ENCODE data around the gene GALNT18. TPM values are rescaled to one million over a fixed set of nuclear protein-coding genes. Genes with fewer than 3 reads are reported as not detected.

GALNT18 gene
- total and polyA plus RNA-seq, 2 experiments from 2014 or later = 4.3 to 10.8 TPM

DNA sequence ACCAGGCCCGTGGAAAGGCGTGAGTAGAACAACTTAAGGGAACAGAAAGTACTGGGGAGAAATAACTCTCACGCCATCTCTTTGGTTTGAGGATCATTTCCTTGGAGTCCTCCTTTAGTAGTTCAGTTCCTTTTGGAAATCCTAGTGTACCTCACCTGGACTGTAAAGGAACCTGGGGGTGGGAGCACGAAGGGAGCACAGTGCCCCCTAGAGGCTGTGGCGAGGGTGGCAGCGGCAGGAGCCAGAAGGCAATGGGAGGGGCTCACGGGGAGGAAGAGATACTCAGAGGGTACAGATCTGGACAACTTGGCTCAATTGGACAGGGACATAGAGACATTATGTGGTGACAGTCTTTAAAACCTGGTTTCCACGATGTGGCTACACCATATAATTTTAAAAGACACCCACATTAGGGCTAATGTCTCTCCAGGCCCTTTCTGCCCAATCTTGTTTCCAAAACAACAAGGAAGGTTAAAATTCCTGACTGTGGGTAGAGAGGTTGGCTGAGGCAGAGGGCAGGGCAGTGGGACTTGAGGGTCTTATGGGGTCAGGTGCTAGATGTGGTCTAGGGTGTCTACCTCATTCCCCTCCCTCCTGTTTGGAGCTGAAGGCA is 355.7 kb downstream of the GALNT18 start:
- Mint-ChIP-seq H3K4me3 (no peak overlapping the region), H3K27me3 (ENCODE audit: insufficient read depth, low read depth, poor library complexity) (peaks cover 9% of the 10 kb centered on the region), H3K27ac (no peak overlapping the region), H3K4me1 (peaks cover 17% of the 10 kb centered on the region), H3K36me3 (ENCODE audit: low read depth) (no peaks in the 10 kb centered on the region), H3K9me3 (no peaks in the 10 kb centered on the region; the same call in 2 of the 3 replicates)
- ATAC-seq = peak; percentile 92
- Histone ChIP-seq H3K4me1 (ENCODE audit: insufficient read depth) (0 out of 2 replicates have a peak, but pooled peaks cover 5% of the 10 kb centered on the region), H3K9me2 (ENCODE audit: insufficient read depth) (peaks cover 5% of the 10 kb centered on the region; the same call in 1 of the 2 replicates), H2AFZ (no peak overlapping the region), H4K20me1 (replicated peaks; ENCODE audit: insufficient read depth) (no peaks in the 10 kb centered on the region; the same call in 1 of the 2 replicates), H3K4me2 (no peak overlapping the region), H3K79me2 (replicated peaks; ENCODE audit: insufficient read depth) (no peaks in the 10 kb centered on the region), H3K36me3 (ENCODE audit: insufficient read depth) (no peaks in the 10 kb centered on the region), H3K27me3 (ENCODE audit: insufficient read depth) (no peaks in the 10 kb centered on the region), H3K27ac (ENCODE audit: low read depth) (no peak overlapping the region), H3F3A (replicated peaks; ENCODE audit: low read depth) (no peaks in the 10 kb centered on the region), H3K4me3 (no peak overlapping the region)
- peak; percentile 75 for DNase-seq (ENCODE audit: low spot score)
- no peak for TF ChIP-seq CREB1 (CRISPR knock-in tag; IDR thresholded peaks at IDR 0.05; ENCODE audit: low read depth)
- TF ChIP-seq, protein P1, sequence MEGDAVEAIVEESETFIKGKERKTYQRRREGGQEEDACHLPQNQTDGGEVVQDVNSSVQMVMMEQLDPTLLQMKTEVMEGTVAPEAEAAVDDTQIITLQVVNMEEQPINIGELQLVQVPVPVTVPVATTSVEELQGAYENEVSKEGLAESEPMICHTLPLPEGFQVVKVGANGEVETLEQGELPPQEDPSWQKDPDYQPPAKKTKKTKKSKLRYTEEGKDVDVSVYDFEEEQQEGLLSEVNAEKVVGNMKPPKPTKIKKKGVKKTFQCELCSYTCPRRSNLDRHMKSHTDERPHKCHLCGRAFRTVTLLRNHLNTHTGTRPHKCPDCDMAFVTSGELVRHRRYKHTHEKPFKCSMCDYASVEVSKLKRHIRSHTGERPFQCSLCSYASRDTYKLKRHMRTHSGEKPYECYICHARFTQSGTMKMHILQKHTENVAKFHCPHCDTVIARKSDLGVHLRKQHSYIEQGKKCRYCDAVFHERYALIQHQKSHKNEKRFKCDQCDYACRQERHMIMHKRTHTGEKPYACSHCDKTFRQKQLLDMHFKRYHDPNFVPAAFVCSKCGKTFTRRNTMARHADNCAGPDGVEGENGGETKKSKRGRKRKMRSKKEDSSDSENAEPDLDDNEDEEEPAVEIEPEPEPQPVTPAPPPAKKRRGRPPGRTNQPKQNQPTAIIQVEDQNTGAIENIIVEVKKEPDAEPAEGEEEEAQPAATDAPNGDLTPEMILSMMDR (conservative IDR thresholded peaks at IDR 0.05; ENCODE audit: low read depth in 2 of 2) = peak; percentile 98 to 99

DNA sequence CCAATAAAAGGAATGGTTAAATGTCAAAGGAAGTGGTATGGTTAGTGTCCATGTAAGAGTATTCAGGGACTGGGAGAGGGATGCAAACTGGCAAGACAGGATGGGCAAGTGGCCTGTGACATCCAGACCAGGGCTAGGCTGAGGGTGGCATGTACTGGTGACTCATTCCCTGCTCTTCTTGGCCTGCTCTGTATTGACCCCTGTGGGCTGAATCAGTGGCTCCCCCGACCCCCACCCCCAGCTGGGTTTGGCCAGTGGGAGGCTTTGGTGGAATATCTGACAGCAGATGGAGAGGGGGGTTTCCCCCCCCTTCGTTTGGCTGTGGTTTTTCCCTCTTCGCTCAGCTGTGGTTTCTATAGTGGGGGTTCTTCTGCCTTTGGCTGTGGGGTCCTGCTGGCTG is 356.5 kb downstream of the GALNT18 start:
- H3K36me3 ChIP-seq (ENCODE audit: insufficient read depth) = no peaks in the 10 kb centered on the region
- no peak overlapping the region for H3K27ac ChIP-seq (ENCODE audit: low read depth)
- H3K4me2 ChIP-seq = no peak overlapping the region
- H3K4me1 ChIP-seq (ENCODE audit: insufficient read depth) = 0 out of 2 replicates have a peak, but pooled peaks cover 5% of the 10 kb centered on the region
- TF ChIP-seq, protein P2, sequence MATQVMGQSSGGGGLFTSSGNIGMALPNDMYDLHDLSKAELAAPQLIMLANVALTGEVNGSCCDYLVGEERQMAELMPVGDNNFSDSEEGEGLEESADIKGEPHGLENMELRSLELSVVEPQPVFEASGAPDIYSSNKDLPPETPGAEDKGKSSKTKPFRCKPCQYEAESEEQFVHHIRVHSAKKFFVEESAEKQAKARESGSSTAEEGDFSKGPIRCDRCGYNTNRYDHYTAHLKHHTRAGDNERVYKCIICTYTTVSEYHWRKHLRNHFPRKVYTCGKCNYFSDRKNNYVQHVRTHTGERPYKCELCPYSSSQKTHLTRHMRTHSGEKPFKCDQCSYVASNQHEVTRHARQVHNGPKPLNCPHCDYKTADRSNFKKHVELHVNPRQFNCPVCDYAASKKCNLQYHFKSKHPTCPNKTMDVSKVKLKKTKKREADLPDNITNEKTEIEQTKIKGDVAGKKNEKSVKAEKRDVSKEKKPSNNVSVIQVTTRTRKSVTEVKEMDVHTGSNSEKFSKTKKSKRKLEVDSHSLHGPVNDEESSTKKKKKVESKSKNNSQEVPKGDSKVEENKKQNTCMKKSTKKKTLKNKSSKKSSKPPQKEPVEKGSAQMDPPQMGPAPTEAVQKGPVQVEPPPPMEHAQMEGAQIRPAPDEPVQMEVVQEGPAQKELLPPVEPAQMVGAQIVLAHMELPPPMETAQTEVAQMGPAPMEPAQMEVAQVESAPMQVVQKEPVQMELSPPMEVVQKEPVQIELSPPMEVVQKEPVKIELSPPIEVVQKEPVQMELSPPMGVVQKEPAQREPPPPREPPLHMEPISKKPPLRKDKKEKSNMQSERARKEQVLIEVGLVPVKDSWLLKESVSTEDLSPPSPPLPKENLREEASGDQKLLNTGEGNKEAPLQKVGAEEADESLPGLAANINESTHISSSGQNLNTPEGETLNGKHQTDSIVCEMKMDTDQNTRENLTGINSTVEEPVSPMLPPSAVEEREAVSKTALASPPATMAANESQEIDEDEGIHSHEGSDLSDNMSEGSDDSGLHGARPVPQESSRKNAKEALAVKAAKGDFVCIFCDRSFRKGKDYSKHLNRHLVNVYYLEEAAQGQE (IDR thresholded peaks at IDR 0.05; ENCODE audit: unreplicated experiment) = no peak
- TF ChIP-seq ZNF114 (CRISPR knock-in tag; IDR thresholded peaks at IDR 0.05) (no peak), EZH2phosphoT487 (IDR thresholded peaks at IDR 0.05; ENCODE audit: unreplicated experiment) (no peak), STAT1 (IDR thresholded peaks at IDR 0.05; ENCODE audit: unreplicated experiment) (no peak)
- no peaks in the 10 kb centered on the region for H3K79me2 ChIP-seq (replicated peaks; ENCODE audit: insufficient read depth)
- ATAC-seq = no peak
- no peaks in the 10 kb centered on the region for H3F3A ChIP-seq (replicated peaks; ENCODE audit: low read depth)
- no peak overlapping the region for H3K4me3 Mint-ChIP-seq
- DNase-seq (ENCODE audit: low spot score) = no peak
- H3K4me1 Mint-ChIP-seq = peaks cover 17% of the 10 kb centered on the region
- H2AFZ ChIP-seq = no peak overlapping the region
- no peak overlapping the region for H3K27ac Mint-ChIP-seq
- H4K20me1 ChIP-seq (replicated peaks; ENCODE audit: insufficient read depth) = no peaks in the 10 kb centered on the region; the same call in 1 of the 2 replicates
- no peaks in the 10 kb centered on the region; the same call in 2 of the 3 replicates for H3K9me3 Mint-ChIP-seq
- H3K4me3 ChIP-seq = no peak overlapping the region
- H3K36me3 Mint-ChIP-seq (ENCODE audit: low read depth) = no peaks in the 10 kb centered on the region
- H3K9me2 ChIP-seq (ENCODE audit: insufficient read depth) = peaks cover 5% of the 10 kb centered on the region; the same call in 1 of the 2 replicates
- peaks cover 9% of the 10 kb centered on the region for H3K27me3 Mint-ChIP-seq (ENCODE audit: insufficient read depth, low read depth, poor library complexity)
- no peaks in the 10 kb centered on the region for H3K27me3 ChIP-seq (ENCODE audit: insufficient read depth)
